ENCODE results near the gene AP4S1. TPM values are rescaled to one million over a fixed set of nuclear protein-coding genes. Genes with fewer than 3 reads are reported as not detected.

AP4S1 gene
- total RNA-seq, 4 donors from 2014 or later = 7.2 to 36.1 (median 16.3) TPM

GRCh38 chr14:30993071-30993470 is 32.4 kb upstream of the AP4S1 start:
- Histone ChIP-seq H3K27me3 (no peaks in the 10 kb centered on the region), H3K4me1 (peaks cover 0 to 57% (median 10%) of the 10 kb centered on the region in 4 donors), H3K4me3 (no peak overlapping the region), H3K36me3 (peaks cover 0 to 4% (median 0%) of the 10 kb centered on the region in 3 donors), H3K27ac (no peak overlapping the region), H3K9me3 (peaks cover 0 to 6% (median 0%) of the 10 kb centered on the region in 4 donors)
- no peak for DNase-seq (ENCODE audit: low spot score in 2 of 2)
- TF ChIP-seq EP300 (IDR thresholded peaks at IDR 0.05) = no peak
- TF ChIP-seq, protein P1, sequence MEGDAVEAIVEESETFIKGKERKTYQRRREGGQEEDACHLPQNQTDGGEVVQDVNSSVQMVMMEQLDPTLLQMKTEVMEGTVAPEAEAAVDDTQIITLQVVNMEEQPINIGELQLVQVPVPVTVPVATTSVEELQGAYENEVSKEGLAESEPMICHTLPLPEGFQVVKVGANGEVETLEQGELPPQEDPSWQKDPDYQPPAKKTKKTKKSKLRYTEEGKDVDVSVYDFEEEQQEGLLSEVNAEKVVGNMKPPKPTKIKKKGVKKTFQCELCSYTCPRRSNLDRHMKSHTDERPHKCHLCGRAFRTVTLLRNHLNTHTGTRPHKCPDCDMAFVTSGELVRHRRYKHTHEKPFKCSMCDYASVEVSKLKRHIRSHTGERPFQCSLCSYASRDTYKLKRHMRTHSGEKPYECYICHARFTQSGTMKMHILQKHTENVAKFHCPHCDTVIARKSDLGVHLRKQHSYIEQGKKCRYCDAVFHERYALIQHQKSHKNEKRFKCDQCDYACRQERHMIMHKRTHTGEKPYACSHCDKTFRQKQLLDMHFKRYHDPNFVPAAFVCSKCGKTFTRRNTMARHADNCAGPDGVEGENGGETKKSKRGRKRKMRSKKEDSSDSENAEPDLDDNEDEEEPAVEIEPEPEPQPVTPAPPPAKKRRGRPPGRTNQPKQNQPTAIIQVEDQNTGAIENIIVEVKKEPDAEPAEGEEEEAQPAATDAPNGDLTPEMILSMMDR (IDR thresholded peaks at IDR 0.05) = no peak
- TF ChIP-seq POLR2A (IDR thresholded peaks at IDR 0.05) = no peak

DNA sequence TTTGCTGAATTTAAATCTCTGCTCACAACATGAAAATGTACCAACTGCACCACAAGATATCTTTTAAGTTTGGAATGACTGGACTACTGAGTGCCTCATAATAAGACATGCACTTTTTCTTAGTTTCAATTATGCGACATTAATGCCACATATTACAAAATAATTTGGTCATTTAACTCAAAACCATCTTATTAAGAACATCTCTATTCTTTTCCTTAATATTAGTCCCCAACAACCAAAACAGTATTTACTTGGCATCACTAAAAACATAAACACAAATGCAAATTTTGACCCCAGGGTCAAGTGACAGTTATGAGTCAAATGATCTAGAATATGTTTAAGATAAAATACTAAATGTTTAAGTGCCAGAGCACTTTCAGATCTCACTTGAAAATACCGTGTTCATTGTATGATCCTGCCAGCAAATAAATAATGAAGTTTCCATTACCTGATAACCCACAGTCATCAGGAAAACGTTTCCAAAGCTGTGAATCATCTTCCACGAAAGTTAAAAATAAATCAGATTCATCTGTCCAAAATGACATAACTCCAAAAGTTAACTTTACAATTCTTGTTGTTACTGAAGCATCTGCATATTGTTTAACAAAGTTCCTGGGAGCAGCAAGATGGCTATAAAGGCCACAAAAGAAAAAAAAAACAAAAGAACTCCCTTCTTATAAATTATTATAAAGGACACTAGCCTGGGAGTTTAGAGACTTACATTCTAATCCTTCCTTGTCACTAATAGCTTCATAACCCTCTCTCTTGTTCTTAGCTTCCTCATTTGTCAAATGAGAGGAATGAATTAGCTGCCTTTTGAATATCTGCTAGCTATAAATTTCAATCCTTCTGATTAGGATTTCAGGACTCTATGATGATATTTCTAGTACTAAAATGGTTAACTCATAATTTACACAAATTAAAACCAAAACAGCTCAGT is 30.5 kb upstream of the AP4S1 start:
- no peak overlapping the region for H3K4me3 ChIP-seq
- no peaks in the 10 kb centered on the region for H3K27me3 ChIP-seq
- H3K36me3 ChIP-seq = peaks cover 0 to 16% (median 0%) of the 10 kb centered on the region in 3 donors
- peaks cover 0 to 46% (median 5%) of the 10 kb centered on the region in 4 donors for H3K4me1 ChIP-seq
- DNase-seq (ENCODE audit: low spot score in 2 of 2) = no peak
- TF ChIP-seq POLR2A (IDR thresholded peaks at IDR 0.05) = no peak
- 10 to 11% methylated on average over 4 of the region's 4 CpGs for WGBS, 2 donors
- peaks cover 0 to 21% (median 7%) of the 10 kb centered on the region in 4 donors for H3K9me3 ChIP-seq
- peak overlapping the region in 2 of 4 donors; percentile 12 to 45 for H3K27ac ChIP-seq

DNA sequence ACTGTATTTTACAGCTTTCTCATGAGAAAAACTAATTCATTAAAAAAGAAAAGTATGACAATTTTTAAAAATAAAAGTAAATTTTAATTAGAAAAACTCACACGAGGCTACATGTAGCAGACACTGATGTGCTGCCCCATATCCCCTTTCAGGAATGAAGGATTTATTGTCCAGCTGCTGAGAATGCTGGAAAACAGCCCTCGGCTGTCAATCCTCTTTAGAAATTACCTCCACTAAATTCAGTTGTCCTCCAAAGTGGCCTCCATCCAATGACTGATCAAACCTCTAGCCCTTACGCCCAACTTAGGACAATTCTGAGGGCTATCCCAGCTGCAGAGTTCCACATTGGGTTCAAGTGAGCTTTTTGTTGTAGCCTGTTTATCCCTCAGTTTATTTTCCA is 29.8 kb upstream of the AP4S1 start:
- WGBS, 2 donors = 35 to 38% methylated on average over 3 of the region's 3 CpGs
- H3K9me3 ChIP-seq = peaks cover 0 to 21% (median 7%) of the 10 kb centered on the region in 4 donors

DNA sequence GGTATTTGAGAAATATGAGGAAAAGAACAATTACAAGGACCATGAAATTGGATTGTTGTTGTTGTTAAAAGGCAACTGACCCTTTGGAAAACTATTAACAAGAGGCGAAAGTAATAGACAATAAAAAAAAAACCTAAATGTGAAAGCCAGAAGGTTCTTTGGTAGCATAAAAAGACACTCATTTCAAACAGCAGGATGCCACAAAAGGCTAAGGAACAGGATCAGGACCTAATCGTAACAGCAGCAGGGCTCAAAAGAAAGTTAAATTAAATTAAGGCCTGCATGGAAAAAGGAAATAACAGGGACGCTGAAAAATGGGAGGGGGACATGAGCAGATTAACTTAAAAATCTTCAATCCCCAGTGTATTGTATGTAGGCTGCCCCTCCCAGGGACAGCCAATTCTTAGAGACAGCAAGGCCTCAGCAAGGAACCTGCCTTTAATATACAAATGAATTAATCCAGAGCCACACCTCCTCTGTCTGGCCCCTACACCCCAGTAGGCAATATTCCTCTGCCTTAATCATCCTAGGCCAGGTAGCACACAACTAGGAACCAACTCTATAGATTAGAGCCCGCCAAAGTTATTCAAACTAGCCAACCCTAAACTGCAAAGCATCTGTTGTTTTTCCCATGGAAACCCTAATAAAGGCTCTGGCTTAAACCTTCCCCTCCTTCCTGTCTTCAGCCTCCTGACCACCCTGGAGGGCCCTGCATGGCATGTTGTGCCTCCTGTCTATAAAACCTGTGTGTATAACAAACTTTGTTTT is 28.4 kb upstream of the AP4S1 start:
- H3K27ac ChIP-seq = no peak overlapping the region
- no peaks in the 10 kb centered on the region for H3K27me3 ChIP-seq
- peaks cover 0 to 21% (median 7%) of the 10 kb centered on the region in 4 donors for H3K9me3 ChIP-seq
- 76 to 78% methylated on average over 4 of the region's 4 CpGs for WGBS, 2 donors
- TF ChIP-seq POLR2A (IDR thresholded peaks at IDR 0.05) (no peak), EP300 (IDR thresholded peaks at IDR 0.05) (no peak)
- TF ChIP-seq, protein P1 (IDR thresholded peaks at IDR 0.05) = no peak
- peaks cover 0 to 35% (median 5%) of the 10 kb centered on the region in 4 donors for H3K4me1 ChIP-seq
- DNase-seq (ENCODE audit: low spot score in 2 of 2) = no peak
- peaks cover 0 to 26% (median 0%) of the 10 kb centered on the region in 3 donors for H3K36me3 ChIP-seq
- no peak overlapping the region for H3K4me3 ChIP-seq

More for the DNA sequence above, 29.8 kb upstream of the AP4S1 start:
- DNase-seq (ENCODE audit: low spot score in 2 of 2) = no peak
- TF ChIP-seq EP300 (IDR thresholded peaks at IDR 0.05) (no peak), POLR2A (IDR thresholded peaks at IDR 0.05) (no peak)
- TF ChIP-seq, protein P1 (IDR thresholded peaks at IDR 0.05) = no peak
- no peak overlapping the region for H3K4me3 ChIP-seq
- peaks cover 0 to 16% (median 0%) of the 10 kb centered on the region in 3 donors for H3K36me3 ChIP-seq
- peaks cover 0 to 42% (median 5%) of the 10 kb centered on the region in 4 donors for H3K4me1 ChIP-seq
- no peaks in the 10 kb centered on the region for H3K27me3 ChIP-seq
- H3K27ac ChIP-seq = no peak overlapping the region

- Histone ChIP-seq H3K36me3 (peaks cover 0 to 35% (median 0%) of the 10 kb centered on the region in 3 donors), H3K27ac (no peak overlapping the region), H3K9me3 (peaks cover 0 to 21% (median 7%) of the 10 kb centered on the region in 4 donors), H3K4me3 (no peak overlapping the region), H3K27me3 (no peaks in the 10 kb centered on the region), H3K4me1 (peaks cover 0 to 28% (median 5%) of the 10 kb centered on the region in 4 donors)
- no peak for TF ChIP-seq EP300 (IDR thresholded peaks at IDR 0.05)
- TF ChIP-seq, protein P1 (IDR thresholded peaks at IDR 0.05) = no peak
- TF ChIP-seq POLR2A (IDR thresholded peaks at IDR 0.05) = no peak
- WGBS, 2 donors = 88 to 95% methylated on average over 1 of the region's 1 CpG
- no peak for DNase-seq (ENCODE audit: low spot score in 2 of 2)
These were observed 27.2 kb upstream of the AP4S1 start for GRCh38 chr14:30998100-30998706.
